SH-SY5Y (cell line): ENCODE measurements around the gene DCDC2.

ENCODE experiments used
- GATA2 ChIP-seq: IDR thresholded peaks from 2 replicates; pipeline ENCODE4 v1.6.1; 2011; ENCODE audit warnings: mild to moderate bottlenecking, low read depth, low read length
- GATA3 ChIP-seq: IDR thresholded peaks from 2 replicates; pipeline ENCODE4 v1.6.1; 2011; ENCODE audit warnings: low read depth, mild to moderate bottlenecking, low read length, moderate library complexity

DNA sequence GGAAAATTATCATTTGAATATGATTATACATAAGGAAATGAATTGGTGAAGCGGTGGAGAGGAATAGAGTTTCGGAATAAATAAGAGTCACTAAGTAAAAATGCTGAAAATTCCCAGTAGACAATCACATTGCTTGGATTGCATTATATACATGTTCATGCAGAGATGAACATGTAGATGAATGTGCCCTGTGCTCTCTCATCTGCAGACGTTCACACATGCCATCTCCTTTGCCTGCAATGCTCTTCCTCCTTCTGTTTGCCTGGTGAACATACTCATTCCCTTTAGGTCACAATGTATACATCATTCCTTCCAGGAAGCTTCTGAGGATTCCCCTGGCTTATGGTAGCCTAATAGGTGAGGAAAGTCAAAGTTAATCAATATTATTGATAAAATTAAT, 17.9 kb downstream of the DCDC2 start:
- TF ChIP-seq GATA2 (no peak), GATA3 (no peak)
